GM19351 (cell line): Measurements from ENCODE around the gene KCNAB1.
"Not testable (repeated sequence)": the region's sequence is repeated elsewhere in the genome, so short reads cannot be mapped to it uniquely, and the experiment has no call there.

Experiments used
- ATAC-seq: cut with Tn5 transposase; IDR thresholded peaks from one replicate; pipeline ENCODE4 v1.9.1; 2021; ENCODE audit warnings: mild to moderate bottlenecking, moderate library complexity; ENCODE audit not compliant: unreplicated experiment

Gene KCNAB1

DNA sequence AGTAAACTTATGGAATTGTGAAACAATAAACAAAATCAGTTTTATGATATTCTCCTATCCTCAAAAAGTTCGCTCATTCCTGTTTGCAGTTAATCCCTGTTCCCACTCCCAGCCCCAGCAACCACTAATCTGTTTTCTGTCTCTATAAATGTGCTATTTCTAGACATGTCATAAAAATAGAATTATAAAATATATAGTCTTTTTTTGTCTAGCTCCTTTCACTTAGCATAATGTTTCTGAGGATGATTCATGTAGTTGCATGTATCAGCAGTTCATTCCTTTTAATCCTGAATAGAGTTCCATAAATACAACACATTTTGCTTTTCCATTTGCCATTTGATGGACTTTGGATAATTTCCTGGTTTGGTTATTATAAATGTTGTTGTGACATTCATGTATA, 140.0 kb downstream of the KCNAB1 start:
- no peak for ATAC-seq

DNA sequence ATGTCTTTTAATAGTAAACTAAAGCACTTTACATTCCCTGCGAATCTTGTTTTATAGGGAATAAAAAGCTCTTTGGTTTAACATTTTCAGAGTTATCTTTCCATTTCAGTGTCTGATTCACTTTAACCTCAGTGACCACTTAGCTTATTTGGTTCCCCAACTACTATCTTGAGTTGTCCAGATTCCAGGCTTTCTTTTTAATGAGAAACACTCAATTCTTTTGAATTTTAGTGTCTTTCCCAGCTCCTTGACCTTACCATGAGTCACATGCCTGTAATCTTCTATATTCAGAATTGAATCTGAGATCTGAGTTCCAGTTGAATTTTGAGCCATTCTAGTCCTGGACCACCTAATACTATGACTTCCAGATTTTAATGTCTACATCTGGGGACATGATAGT, 144.4 kb downstream of the KCNAB1 start:
- no peak for ATAC-seq

DNA sequence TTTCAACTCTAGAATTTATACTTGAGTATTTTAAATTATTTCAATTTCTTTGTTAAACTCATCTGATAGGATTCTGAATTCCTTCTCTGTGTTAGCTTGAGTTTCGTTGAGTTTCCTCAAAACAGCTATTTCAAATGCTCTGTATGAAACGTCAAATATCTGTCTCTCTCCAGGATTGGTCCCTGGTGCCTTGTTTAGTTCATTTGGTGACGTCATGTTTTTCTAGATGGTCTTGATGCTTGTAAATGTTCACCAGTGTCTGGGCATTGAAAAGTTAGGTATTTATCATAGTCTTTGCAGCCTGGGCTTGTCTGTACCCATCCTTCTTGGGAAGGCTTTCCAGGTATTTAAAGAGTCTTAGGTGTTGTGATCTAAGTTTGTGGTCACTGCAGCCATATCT, 151.1 kb downstream of the KCNAB1 start:
- no peak for ATAC-seq

- ATAC-seq: no peak
These were observed 151.8 kb downstream of the KCNAB1 start for GRCh38 chr3:156271995-156272719.

DNA sequence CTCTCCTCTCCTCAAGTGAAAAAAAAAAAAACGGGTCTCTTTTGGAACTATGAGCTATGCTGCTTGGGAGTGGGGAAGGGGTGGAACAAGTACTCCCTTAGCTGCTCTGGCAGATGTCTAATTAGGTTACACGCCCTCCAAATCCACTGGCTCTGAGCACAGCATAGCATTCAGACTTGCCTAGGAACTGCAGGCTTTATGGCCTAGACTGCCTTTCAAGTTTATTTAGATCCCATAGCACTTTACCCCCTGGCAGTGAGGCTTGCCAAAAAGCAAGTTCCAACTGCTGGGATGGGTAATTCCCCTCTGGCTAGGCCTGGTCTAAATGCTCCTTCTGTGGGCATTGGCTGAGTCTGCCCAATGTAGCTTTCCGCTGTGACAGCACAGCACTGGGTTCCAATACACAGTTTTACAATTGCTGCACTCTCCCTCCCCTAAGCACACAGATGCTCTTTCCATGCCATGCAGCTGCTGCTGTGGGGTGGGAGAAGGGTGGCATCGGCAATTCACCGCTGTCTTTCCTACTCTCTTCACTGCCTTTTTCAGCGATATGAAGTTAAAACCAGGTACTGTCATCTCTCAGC, 152.8 kb downstream of the KCNAB1 start:
- ATAC-seq: no peak

- no peak for ATAC-seq
These were observed 154.4 kb downstream of the KCNAB1 start for GRCh38 chr3:156274791-156275190.

GRCh38 chr3:156284637-156285036, 164.3 kb downstream of the KCNAB1 start:
- not testable (repeated sequence) for ATAC-seq

- no peak for ATAC-seq
These were observed 165.2 kb downstream of the KCNAB1 start for GRCh38 chr3:156285626-156286025.

- ATAC-seq: no peak
These were observed 170.5 kb downstream of the KCNAB1 start for GRCh38 chr3:156290924-156291271.

DNA sequence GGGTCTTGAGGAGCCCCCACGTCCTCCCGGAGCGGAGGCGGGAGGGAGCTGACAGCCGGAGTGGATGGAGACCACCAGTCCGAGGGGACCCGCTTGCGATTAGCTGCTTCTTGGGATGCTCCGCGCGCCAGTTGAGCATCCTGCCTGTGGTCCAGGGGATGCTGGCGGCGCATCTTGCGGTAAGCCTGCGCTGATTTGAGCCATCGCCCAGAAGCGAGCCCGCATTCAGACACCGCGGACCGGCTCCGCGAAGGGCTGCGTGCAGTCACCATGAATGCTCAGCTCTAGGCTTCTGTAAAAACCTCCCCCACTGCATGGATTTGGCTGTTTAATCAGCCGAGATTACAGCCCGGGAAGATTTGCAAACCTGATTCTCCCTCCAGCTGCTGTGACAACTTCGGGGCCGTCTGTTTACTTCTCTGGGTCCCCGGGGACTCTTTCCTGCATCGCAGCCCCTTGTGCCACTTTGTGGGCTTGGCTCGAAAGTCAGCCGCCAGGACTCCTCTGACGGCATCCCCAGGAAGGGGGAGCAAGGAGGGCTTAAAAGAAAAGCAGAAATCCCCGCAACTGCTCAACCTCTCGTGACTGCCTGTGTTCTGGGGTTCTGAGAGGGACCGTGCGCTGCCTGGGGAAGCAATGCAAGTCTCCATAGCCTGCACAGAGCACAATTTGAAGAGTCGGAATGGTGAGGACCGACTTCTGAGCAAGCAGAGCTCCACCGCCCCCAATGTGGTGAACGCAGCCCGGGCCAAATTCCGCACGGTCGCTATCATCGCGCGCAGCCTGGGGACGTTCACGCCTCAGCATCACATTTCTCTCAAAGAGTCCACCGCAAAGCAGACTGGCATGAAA, 171.1 kb downstream of the KCNAB1 start:
- ATAC-seq: peak; percentile 44

- ATAC-seq: no peak
These were observed 173.2 kb downstream of the KCNAB1 start for GRCh38 chr3:156293566-156293965.

- no peak for ATAC-seq
These were observed 177.2 kb downstream of the KCNAB1 start for GRCh38 chr3:156297582-156297981.

DNA sequence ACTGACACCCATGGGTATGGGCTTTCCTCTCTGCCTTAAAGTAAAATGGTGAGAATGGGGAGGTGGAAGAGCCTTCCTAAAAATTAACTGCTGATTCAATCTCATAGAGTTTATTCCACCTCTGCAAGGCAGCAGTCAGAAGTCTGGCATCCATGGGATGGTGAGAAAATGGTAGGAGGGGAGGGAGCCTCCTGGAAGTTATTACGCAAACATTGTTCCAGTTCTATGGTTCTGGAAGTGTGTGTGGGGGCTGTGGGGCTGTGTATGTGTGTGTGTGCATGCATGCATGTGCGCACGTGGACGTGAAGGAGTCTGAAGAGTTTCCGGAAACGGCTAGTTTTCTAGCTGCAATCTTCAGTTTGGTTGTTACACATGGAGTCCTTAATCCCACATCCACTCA, 177.6 kb downstream of the KCNAB1 start:
- ATAC-seq: no peak

DNA sequence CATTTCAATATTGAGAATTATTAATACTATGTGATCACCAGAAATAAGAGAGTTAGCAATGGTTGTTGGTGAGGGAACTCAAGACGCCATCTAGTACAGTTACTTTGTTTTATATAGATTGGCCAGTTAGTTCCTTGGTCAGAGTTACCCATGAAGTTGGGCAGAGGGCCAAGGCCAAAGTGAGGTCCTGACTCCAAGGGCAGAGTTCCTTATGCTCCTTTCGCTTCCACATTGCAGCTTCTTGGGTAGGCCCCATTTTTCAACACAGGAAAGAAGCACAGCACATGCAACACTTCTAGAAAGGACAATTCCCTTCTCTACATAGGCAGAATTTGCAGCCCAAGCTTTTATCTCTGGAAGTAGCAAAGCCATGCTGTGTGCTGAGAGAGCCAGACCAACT, 178.6 kb downstream of the KCNAB1 start:
- ATAC-seq: no peak

DNA sequence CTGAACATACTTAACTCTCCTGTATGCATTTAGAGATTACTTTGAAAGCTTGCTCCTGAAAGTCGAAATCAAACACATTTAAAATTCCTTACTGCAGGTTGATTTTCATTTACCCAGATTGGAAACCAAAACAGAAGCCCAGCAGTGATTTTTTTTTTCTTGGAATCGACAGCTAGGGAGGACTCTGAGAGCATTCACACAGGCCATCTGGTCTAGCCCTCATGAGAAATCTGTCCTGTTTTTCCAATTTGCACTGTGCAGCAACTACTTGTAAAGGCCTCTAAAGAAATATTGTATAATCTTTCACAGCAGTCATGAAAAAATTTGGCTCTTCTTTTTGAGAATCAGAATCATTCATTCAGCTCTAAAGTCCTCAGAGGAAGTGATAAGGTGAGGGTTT, 179.2 kb downstream of the KCNAB1 start:
- ATAC-seq: no peak

DNA sequence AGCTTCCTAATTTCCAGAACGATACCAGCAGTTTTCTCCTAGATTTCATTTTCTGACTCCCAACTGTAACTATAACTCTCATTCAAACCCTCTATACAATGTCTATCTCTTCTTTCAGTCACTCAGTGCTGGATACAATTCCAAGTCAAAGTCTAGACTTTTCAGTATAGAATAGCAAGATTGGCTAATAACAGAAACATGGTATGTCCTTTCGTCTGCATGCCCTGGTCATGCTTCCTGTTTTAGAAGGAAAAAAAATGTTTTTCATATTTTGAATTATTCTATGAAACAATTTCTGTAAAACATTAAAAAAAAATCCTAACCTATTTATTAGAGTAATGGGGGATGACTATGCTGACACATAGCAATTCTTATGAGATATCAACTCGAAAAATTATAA, 180.0 kb downstream of the KCNAB1 start:
- no peak for ATAC-seq

- ATAC-seq: no peak
These were observed 180.8 kb downstream of the KCNAB1 start for GRCh38 chr3:156300929-156301840.

DNA sequence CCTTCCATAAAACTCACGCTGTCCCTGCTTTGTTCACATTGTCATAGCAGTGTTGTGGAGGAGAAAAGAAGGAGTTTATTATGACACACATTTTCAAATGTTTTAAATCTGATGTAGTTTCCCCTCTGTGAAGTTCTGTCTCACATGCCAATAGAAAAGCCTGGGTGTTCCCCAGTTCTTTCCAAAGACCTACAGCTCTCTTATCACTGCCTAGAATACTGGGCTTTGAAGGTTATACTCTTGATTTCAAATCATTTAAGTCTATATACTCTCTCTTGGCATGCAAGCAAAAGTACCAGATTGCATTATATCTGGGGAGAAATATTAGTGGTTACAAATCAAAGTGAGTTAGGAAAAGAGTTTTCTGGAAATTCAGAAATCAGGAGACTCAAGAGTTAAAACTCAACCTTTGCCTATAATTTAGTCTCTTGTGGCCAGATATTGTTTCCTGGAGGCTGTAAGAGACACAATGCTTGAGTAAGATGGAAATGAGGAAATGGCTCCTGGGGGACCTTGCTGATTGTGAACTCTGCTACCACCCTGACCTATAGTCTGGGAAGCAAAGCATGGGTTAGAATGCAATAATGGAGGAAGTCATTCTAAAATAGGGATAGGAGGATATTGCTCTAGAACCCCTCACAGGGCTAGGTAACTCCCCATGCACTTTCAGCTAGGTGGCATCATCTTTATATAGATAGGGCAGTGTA, 182.8 kb downstream of the KCNAB1 start:
- ATAC-seq: no peak

DNA sequence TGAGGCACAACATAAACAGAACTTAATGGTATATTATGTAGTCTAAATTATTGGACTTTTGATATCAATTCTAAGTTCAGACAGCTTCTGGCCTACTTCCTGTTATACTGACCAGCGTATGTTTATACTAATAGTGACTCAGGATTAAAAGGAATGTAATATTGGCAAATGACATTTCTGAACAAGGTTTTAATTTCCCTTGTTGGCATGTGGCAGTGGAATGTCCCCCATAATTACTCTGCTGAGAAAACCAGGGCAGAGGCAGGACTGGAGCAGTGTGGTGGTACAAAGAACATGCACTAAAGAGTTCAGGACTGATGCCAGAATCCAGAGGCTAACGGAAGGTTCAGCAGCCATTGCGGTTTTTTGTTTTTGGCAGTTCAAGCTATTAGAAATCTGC, 184.0 kb downstream of the KCNAB1 start:
- no peak for ATAC-seq

DNA sequence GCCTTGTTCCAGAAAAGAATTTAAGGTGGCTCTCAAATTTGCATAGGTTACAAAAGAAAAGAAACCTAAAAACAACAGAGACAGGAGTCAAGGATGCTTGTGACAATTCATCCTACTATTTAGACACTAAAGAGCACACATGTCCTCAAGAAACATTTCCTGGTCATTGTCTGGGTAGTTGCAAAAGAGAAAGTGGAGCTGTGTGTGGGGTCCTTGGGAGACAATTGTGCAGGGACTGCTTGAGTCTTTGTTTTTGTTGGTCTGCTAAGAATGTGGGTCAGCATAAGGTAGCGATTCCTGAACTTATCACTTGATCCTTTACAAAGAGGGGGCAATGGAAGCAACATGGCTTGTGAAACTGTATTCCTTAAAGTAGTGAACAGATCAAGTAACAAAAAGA, 185.3 kb downstream of the KCNAB1 start:
- ATAC-seq: no peak
